Activated T-helper 2 cell treated with anti-CD3 and anti-CD28 coated beads, Interferon-gamma antibody, Interleukin-2, Interleukin-4, amounts not matched to agents 10 μg/mL and 5 μg/mL and 100 μg/mL, durations not matched to agents 14 hours and 24 hours and 36 hours (primary cell): Measurements from ENCODE around the gene GPR161. TPM values are rescaled to one million over a fixed set of nuclear protein-coding genes. Genes with fewer than 3 reads are reported as not detected.

ENCODE experiments used
- DNase-seq: peaks from one replicate; pipeline ENCODE4 v3.0.0; 2021; ENCODE audit warnings: low spot score
- H3K27ac Mint-ChIP-seq: one replicate; pipeline ENCODE4 v1.8.0; 2021; ENCODE audit warnings: mixed read lengths
- H3K27me3 Mint-ChIP-seq: one replicate; pipeline ENCODE4 v1.8.0; 2021; ENCODE audit warnings: low read depth, mixed read lengths
- H3K36me3 Mint-ChIP-seq: one replicate; pipeline ENCODE4 v1.8.0; 2021; ENCODE audit warnings: low read depth, mixed read lengths
- H3K4me1 Mint-ChIP-seq: one replicate; pipeline ENCODE4 v1.8.0; 2021; ENCODE audit warnings: low read depth, mixed read lengths
- H3K4me3 Mint-ChIP-seq: one replicate; pipeline ENCODE4 v1.8.0; 2021; ENCODE audit warnings: low read depth, mild to moderate bottlenecking, moderate library complexity, mixed read lengths
- H3K9me3 Mint-ChIP-seq: one replicate; pipeline ENCODE4 v1.8.0; 2021; ENCODE audit warnings: mixed read lengths
- intact Hi-C: fragments of 100-400 bp; cut with micrococcal nuclease; formaldehyde crosslinking; loops from one replicate; pipeline ENCODE4 v1.15.1; 2023
- total RNA-seq: library from RNA; stranded (reverse); gene quantifications from 2 replicates; pipeline ENCODE4 v1.2.3, GENCODE V29; 2022

Gene GPR161
- total RNA-seq, 1 donor from 2014 or later, result 1.3 TPM

DNA sequence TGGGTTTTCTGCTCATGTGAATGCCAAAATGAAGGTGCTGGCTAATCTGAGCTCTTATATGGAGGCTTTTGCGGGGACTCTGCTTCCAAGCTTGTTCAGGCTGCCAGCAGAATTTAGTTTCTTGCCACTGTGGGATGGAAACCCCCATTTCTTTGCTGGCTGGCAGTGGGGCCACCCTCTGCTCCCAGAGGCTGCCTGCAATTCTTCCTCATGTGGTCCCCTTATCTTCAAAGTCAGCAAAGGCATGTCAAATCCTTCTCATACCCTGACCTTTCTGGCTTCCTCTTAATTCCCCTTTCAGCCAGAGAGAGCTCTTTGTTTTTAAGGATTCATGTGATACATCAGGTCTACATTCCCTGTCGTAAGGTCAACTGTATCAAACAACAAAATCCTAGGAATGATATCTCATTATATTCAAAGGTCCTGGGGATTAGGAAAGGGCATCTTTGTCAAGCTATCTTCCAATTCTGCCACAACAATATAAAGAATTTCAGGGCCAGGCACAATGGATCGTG is 5.2 kb upstream of the GPR161 start:
- H3K27me3 Mint-ChIP-seq, result peaks cover 33% of the 10 kb centered on the region
- H3K4me3 Mint-ChIP-seq, result no peak overlapping the region
- no peaks in the 10 kb centered on the region for H3K9me3 Mint-ChIP-seq
- H3K36me3 Mint-ChIP-seq, result no peaks in the 10 kb centered on the region
- peaks cover 17% of the 10 kb centered on the region for H3K4me1 Mint-ChIP-seq
- intact Hi-C loops, result no loop called here
- DNase-seq, result no peak
- no peak overlapping the region for H3K27ac Mint-ChIP-seq

DNA sequence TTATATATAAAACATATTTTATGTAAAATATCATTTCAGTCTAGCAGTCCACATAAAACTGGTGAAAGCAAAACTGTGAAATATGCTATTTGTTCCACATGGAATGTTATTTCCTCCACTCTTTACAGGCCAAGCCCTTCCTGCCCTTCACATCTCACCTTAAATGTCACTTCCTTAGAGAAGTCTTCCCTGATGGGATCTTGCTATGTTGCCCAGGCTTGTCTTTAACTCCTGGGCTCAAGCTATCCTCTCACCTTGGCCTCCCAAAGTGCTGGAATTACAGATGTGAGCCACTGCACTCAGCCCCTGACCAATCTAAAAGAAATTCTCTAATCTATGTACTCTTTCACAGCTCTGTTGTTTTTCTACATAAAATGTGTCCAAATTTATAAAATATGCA is 2.3 kb upstream of the GPR161 start:
- intact Hi-C loops, result loop anchor here (5.0 kb wide), 3 partner anchors 52 to 202 kb away; partner anchors contain the start of genes DCAF6 and MPC2
- H3K27ac Mint-ChIP-seq, result no peak overlapping the region
- DNase-seq, result no peak
- H3K36me3 Mint-ChIP-seq, result no peaks in the 10 kb centered on the region
- no peak overlapping the region for H3K4me3 Mint-ChIP-seq
- H3K4me1 Mint-ChIP-seq, result peaks cover 16% of the 10 kb centered on the region
- no peaks in the 10 kb centered on the region for H3K9me3 Mint-ChIP-seq
- peaks cover 49% of the 10 kb centered on the region for H3K27me3 Mint-ChIP-seq

DNA sequence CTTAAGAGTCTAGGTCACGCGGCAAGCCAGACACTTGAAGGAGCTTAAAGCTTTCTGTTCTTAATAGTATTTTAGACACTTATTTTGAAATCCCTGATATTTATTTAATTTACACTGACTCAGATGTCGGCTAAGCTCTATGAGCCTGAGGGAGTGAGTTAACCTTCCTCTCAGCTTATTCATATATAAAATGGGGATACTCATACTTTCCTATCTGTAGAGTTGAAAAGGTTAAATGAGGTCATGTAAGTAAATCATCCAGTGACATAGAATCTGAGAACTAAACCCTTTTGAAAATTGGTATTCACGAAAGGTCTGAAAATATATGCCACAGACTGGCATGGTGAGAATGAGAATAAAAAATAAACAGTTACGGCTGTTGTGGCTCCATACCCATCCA is 1.4 kb upstream of the GPR161 start:
- H3K27ac Mint-ChIP-seq, result no peak overlapping the region
- peaks cover 16% of the 10 kb centered on the region for H3K4me1 Mint-ChIP-seq
- peaks cover 51% of the 10 kb centered on the region for H3K27me3 Mint-ChIP-seq
- DNase-seq, result no peak
- no peaks in the 10 kb centered on the region for H3K36me3 Mint-ChIP-seq
- peak overlapping the region; percentile 27 for H3K4me3 Mint-ChIP-seq
- H3K9me3 Mint-ChIP-seq, result no peaks in the 10 kb centered on the region
- intact Hi-C loops, result loop anchor here (5.0 kb wide), 3 partner anchors 51 to 201 kb away; partner anchors contain the start of genes DCAF6 and MPC2

DNA sequence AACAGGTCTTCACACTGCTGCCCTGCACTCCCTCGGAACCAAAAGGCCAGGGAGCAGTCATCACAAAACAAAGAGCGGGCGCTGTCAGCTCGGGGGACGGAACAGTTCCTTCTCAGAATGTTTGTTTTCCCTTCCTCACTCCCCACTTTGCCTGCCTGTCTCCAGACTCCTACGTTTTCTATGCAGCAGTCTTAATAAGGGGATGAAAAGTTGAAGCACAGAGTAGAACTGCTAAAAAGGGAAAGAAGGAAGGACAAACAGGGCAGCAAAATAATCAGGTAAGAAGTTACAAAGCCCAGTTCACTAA is 738 bp upstream of the GPR161 start:
- peaks cover 16% of the 10 kb centered on the region for H3K4me1 Mint-ChIP-seq
- intact Hi-C loops, result loop anchor here (2.0 to 5.0 kb wide), 4 partner anchors 41 to 200 kb away; partner anchors contain the start of genes DCAF6, MPC2 and TIPRL

DNA sequence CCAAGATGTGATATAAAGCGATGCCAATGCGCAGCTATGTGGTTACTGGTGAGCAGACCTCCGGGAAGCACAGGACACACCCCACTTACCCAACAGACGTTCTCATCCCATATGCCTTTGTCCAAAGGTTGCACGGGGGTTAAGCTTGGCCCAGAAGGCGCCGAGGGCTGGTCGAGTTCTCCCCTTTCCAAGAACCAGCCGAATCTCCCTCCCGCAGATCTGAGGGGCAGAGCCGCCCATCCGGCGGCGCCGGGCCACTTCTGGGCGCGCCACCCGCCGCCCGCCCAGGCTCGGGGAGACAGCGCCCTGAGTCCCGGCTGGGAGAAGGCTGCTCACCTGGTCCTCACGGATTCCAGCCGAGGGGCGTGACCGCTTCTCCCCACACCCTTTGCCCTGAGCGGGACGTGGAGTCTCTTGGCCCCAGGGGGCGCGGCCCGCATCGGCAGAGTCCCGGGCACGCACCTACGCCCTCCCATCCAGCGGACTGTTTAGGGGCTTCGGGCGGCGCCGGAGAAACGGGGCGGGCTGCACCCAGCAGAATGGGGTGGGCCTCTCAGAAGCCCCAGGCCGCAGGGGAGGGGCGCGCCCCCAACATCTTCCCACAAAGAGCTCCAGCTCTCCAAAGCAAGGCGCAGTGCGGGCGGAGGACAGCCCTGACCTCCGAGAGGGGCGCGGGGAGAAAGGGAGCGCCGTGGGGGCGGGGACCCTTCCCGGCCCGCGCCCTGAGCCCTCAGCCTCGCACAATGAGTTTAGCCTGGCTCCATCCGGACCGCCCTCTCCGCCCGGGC is 615 bp downstream of the GPR161 start:
- DNase-seq, result no peak
- intact Hi-C loops, result loop anchor here (2.0 to 5.0 kb wide), 4 partner anchors 43 to 199 kb away; partner anchors contain the start of genes DCAF6, MPC2 and TIPRL
- H3K4me3 Mint-ChIP-seq, result peak overlapping the region; percentile 74
- H3K4me1 Mint-ChIP-seq, result peaks cover 16% of the 10 kb centered on the region
- H3K9me3 Mint-ChIP-seq, result no peaks in the 10 kb centered on the region
- peaks cover 52% of the 10 kb centered on the region for H3K27me3 Mint-ChIP-seq
- H3K36me3 Mint-ChIP-seq, result no peaks in the 10 kb centered on the region
- peak overlapping the region; percentile 4 for H3K27ac Mint-ChIP-seq

More for the DNA sequence above, 738 bp upstream of the GPR161 start:
- no peak for DNase-seq
- H3K9me3 Mint-ChIP-seq, result no peaks in the 10 kb centered on the region
- H3K27ac Mint-ChIP-seq, result peak overlapping the region; percentile 33
- peaks cover 52% of the 10 kb centered on the region for H3K27me3 Mint-ChIP-seq
- no peaks in the 10 kb centered on the region for H3K36me3 Mint-ChIP-seq
- H3K4me3 Mint-ChIP-seq, result peak overlapping the region; percentile 85

DNA sequence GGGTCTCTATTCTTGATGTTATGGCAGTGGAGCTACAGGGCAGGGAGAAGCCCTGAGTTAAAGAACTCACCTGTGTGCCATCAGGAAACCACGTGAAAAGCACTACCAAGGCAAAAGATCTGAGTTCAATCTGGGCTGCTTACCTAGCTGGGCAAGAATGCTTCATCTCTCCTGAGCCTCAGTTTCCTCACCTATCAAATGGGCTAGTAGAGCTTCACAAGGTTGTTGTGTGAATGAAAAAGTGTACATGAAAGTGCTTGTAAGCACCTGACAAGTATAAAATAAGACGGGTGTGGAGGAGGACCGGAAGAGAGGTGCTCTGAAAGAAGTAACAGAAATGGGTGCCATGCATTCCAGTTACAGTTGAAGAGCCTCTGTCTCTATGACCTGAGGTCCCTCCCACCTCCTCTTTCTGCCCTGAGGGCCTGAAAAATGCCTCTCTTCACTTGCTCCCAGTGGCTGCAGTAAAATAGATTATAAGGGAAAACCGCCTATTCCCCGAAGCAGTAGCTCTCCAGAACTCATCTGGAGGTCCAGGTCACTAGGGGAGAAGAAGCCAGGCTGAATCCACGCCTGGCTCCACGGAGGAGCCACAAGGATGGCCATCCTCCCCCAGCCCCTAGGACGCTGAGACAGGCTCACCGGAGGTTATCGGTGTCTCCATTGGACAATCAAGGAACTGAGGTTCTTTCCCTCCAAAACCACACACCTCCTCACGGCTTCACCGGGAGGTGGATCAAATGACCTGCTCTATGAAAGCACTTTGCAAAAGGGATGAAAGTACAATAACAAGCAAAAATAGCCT is 1.4 kb downstream of the GPR161 start:
- intact Hi-C loops, result loop anchor here (5.0 kb wide), 3 partner anchors 48 to 198 kb away; partner anchors contain the start of genes DCAF6 and MPC2
- peak overlapping the region; percentile 74 for H3K4me3 Mint-ChIP-seq
- H3K27ac Mint-ChIP-seq, result peak overlapping the region; percentile 4
- DNase-seq, result no peak
- peaks cover 16% of the 10 kb centered on the region for H3K4me1 Mint-ChIP-seq
- peaks cover 55% of the 10 kb centered on the region for H3K27me3 Mint-ChIP-seq
- H3K36me3 Mint-ChIP-seq, result no peaks in the 10 kb centered on the region
- H3K9me3 Mint-ChIP-seq, result no peaks in the 10 kb centered on the region

DNA sequence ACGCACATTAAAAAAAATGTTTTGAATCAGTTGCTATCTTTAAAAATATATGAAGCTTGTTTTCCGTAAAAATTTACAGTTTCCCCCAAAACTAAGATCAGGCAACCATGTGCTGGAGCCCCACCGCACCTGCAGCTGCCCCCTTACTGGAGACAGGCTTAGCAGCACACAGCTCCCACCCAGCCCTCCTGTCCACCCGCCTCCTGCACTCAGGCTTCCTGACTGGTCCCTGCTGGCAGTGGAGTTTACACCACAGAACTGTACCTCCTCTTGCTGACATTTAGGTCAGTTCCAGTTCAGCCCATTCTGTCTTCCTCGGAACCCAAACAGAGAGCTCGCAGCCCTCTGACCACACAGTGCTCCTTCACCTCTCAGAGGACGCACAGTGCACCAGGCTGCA is 2.1 kb downstream of the GPR161 start:
- Mint-ChIP-seq H3K4me1 (peaks cover 16% of the 10 kb centered on the region), H3K4me3 (no peak overlapping the region), H3K36me3 (no peaks in the 10 kb centered on the region), H3K9me3 (no peaks in the 10 kb centered on the region), H3K27me3 (peaks cover 57% of the 10 kb centered on the region), H3K27ac (no peak overlapping the region)
- no peak for DNase-seq
- intact Hi-C loops, result loop anchor here (5.0 kb wide), 3 partner anchors 47 to 197 kb away; partner anchors contain the start of genes DCAF6 and MPC2

DNA sequence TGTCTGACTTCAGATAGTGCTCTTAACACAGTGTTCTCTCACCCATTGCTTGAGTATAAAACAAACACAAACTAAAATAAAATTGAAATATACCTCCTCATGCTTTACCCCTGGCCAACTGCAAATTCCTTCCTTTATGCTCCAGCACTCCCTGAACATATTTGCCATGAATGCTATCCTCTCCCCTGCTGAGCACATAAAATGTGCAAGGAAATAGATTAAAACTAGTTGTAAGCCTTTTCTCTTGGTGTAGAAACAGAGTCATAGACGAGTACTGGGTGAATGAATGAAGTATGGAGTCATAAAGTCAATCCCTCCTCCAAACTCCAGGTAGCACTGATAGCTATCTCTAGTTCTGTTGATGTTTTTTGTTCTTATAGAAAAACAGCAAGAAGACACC is 2.6 kb downstream of the GPR161 start:
- intact Hi-C loops, result no loop called here
- H3K27ac Mint-ChIP-seq, result no peak overlapping the region

DNA sequence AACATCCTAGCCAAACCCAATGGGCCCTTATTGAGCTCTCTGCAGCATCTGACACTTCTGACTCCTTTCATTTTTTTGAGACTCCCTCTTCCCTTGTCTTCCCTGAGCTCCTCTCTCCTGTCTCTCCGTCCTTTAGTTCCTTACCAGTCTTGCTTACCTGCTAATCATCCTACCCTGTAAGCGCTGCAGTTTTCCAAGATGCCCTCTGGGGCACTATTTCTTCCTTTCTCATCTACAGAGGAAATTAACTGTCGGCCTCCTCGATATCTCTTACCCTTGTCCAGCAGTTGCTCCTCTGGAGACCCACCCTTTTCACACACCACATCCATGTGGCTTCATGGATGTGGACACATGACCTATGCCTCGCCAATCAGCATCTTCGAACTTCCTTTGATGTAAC is 6.8 kb downstream of the GPR161 start:
- Mint-ChIP-seq H3K36me3 (no peaks in the 10 kb centered on the region), H3K27me3 (peaks cover 42% of the 10 kb centered on the region), H3K27ac (no peak overlapping the region)

More for the DNA sequence above, 2.6 kb downstream of the GPR161 start:
- no peak for DNase-seq
- H3K27me3 Mint-ChIP-seq, result peaks cover 55% of the 10 kb centered on the region
- H3K4me1 Mint-ChIP-seq, result peaks cover 15% of the 10 kb centered on the region
- no peak overlapping the region for H3K4me3 Mint-ChIP-seq
- no peaks in the 10 kb centered on the region for H3K9me3 Mint-ChIP-seq
- no peaks in the 10 kb centered on the region for H3K36me3 Mint-ChIP-seq

DNA sequence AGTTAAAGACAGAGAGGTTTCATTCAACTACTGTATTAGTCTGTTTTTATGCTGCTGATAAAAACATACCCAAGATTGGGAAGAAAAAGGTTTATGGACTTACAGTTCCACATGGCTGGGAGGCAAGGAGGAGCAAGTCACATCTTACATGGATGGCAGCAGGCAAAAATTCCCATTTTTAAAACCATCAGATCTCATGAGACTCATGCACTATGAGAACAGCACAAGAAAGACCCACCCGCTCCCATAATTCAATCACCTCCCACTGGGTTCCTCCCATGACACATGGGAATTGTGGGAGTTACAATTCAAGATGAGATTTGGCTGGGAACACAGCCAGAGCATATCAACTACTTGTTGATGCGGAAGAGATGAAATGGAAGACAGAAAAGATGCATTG is 9.2 kb downstream of the GPR161 start:
- Mint-ChIP-seq H3K9me3 (no peaks in the 10 kb centered on the region), H3K4me3 (no peak overlapping the region), H3K27me3 (peaks cover 40% of the 10 kb centered on the region), H3K27ac (no peak overlapping the region), H3K36me3 (no peaks in the 10 kb centered on the region), H3K4me1 (no peaks in the 10 kb centered on the region)
- intact Hi-C loops, result no loop called here
- no peak for DNase-seq

More for the DNA sequence above, 6.8 kb downstream of the GPR161 start:
- Mint-ChIP-seq H3K4me3 (no peak overlapping the region), H3K9me3 (no peaks in the 10 kb centered on the region), H3K4me1 (no peaks in the 10 kb centered on the region)
- intact Hi-C loops, result no loop called here
- DNase-seq, result no peak

DNA sequence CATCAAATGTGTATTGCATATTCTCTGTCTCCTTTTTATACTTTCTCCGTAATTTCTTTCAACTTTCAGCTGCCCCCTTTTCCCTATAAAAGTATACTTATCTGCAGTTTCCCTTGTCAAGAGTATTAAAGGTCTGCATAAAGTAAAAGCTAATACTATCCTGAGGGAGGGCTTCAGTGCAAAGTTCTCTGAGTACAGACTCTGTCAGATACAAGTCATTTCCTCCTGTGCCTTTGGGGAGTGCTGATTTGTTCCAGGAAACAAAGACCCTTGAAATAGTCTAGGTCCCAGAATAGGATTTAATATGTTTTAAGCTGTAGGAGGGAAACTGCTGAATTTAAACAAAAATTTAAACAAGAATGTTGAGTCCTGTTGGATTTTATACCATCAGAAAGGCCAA is 11.7 kb downstream of the GPR161 start:
- H3K36me3 Mint-ChIP-seq, result no peaks in the 10 kb centered on the region
- H3K27ac Mint-ChIP-seq, result no peak overlapping the region
- peaks cover 39% of the 10 kb centered on the region for H3K27me3 Mint-ChIP-seq
- no peak for DNase-seq
- intact Hi-C loops, result no loop called here
- no peaks in the 10 kb centered on the region for H3K9me3 Mint-ChIP-seq
- H3K4me1 Mint-ChIP-seq, result no peaks in the 10 kb centered on the region
- H3K4me3 Mint-ChIP-seq, result no peak overlapping the region

DNA sequence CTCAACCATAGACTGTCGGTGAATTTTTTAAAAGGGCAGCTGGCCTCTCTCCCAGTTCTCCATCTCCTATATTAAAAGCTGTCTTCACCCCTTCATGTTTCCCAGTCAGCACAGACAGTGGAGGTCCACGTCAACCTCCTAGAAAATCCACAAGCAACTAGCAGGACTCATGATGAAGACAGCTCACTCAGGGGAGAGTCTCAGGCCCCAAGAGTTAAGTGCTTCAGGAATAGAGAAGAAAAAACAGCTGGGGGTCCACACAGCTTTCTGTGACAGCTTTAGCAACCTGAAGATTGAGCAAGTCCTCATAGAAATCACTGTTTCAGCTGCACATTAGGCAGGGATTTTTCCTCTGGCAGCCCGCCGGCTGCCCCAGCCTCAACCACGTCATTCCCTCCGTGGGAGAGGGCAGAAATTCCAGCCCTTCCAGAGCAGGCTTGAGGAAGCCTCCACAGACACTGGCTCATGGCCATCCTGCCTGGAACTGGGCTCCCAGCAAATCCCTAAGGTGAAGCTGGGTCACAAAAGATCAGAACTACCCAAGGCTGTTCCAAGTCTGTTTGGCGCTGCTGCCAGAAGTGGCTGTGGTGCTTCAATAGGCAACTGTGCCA is 15.2 kb downstream of the GPR161 start:
- Mint-ChIP-seq H3K36me3 (no peaks in the 10 kb centered on the region), H3K27me3 (peaks cover 42% of the 10 kb centered on the region), H3K9me3 (no peaks in the 10 kb centered on the region), H3K27ac (no peak overlapping the region), H3K4me3 (no peak overlapping the region), H3K4me1 (no peaks in the 10 kb centered on the region)
- DNase-seq, result no peak
- intact Hi-C loops, result no loop called here
